ENCODE results near the gene SASH3.
"Not testable (repeated sequence)": the region's sequence is repeated elsewhere in the genome, so short reads cannot be mapped to it uniquely, and the experiment has no call there.

Gene SASH3

GRCh38 chrX:129779747-129780146 lies at the start of gene SASH3:
Gene SASH3 (plus strand): TSS chrX:129779949. CDS start chrX:129780098, 149 bp downstream.
- no peak for DNase-seq

GRCh38 chrX:129731228-129731627 lies 48.5 kb upstream of the SASH3 start:
- DNase-seq, result no peak

DNA sequence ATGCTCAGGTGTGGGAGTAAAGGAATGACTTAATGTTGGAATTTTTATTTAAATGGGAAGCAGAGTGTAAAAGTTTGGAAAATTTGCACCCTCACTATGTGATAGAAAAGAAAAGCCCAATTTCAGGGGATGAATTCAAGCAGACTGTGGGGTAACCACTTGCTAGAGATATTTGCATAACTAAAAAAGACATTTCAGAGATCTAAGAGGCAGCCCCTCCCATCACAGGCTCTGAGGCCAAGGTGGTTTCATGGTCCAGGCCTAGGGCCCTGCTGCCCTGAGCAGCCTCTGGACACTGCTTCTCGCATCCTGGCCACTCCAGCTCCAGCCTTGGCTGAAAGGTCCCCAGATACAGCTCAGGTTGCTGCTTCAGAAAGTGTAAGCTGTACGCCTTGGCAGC lies 46.9 kb upstream of the SASH3 start:
- no peak for DNase-seq

DNA sequence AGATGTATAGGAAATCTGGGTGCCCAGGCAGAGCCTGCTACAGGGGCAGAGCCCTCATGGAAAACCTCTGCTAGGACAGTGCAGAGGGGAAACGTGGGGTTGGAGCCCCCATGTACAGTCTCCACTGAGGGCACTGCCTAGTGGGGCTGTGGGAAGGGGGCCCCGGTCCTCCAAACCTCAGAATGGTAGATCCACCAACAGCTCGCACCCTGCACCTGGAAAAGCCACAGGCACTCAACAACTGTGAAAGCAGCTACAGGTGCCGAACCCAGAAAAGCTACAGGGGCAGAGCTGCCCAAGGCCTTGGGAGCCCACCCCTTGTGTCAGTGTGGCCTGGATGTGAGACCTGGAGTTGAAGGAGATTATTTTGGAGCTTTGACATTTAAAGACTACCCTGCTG lies 46.4 kb upstream of the SASH3 start:
- DNase-seq, result no peak

- DNase-seq, result no peak
Measured at GRCh38 chrX:129736491-129736890, 43.3 kb upstream of the SASH3 start.

DNA sequence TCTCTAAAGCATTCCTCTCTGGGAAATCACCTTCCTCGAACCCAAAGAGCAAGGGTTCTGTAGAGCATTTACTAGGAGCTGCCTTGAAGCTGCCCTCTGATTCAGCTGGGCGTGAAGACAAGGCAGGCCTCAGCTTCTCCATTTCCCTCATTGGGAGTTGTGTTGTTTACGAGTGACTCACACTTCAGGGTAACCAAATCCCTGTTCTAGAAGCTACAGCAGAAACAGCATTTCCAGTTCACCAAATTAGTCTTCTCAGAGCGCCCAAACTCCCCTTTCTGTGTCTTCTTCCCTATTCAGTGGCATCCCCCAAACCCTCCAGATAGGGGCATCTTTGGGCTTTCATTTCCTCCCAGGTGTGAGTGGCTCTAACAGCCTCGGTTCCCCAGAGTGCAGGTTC lies 41.8 kb upstream of the SASH3 start:
- DNase-seq, result no peak

DNA sequence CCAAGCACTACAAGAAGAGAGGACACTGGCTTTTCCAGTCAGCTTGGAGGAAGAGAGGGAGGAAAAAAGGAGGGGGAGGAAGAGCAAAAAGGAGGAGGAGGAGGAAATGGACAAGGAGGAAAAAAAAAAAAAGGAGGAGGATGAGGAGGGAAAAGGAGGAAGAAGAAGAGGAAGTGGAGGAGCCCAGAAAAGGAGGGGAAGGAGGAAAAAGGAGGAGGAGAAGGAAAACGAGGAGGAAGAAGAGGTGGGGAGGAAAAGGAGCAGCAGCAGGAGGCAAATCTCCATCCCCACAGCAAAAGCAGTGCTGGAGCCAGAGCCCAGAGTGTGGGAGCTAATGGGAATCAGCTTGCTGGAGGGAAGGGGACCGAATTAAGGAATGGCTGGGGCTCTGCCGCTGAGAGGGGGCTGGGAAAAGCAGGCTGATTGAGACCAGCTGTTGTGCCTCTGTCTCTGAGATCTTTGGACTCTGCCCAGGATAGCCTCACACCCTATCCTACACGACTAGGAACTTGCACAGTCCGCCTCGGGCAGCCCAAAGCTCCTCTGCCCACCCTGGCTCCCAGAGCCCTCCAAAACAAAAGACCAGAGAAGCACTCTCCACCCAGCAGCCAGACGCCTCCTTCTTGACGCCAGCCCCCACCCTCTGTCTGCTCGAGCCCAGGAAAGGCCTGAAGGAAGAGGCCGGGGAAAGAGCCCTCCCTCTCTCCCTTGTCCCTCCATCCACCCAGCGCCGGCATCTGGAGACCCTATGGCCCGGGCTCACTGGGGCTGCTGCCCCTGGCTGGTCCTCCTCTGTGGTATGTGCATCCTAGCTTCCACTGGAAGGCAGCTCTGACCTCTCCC lies 41.1 kb upstream of the SASH3 start, which contains the start of gene XPNPEP2:
TSS of gene XPNPEP2 (plus strand) at position 514 of the 843 bp plus-strand sequence. CDS start at position 749, 235 bp downstream.
- no peak for DNase-seq

DNA sequence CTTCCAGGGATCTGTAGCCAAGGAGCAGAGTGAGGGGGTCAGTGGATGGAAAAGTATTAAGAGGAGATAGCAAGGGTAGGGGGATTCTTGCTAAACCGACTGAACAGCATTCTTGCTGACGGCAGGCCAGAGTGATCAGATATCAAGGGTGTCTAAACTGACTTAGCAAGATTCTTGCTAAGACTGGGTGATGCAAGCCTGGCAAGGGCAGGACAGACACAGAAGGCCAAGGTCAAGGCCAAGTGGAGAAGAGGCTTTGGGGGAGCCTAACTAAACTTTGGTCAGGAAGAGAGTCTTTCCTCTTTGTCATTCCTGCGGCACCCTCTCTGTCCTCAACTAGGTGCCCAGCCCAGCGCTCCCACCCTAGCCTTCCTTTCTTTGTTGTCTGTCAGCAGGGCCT lies 40.2 kb upstream of the SASH3 start:
- DNase-seq, result no peak

GRCh38 chrX:129741880-129742758 lies 37.6 kb upstream of the SASH3 start:
- DNase-seq, result no peak

DNA sequence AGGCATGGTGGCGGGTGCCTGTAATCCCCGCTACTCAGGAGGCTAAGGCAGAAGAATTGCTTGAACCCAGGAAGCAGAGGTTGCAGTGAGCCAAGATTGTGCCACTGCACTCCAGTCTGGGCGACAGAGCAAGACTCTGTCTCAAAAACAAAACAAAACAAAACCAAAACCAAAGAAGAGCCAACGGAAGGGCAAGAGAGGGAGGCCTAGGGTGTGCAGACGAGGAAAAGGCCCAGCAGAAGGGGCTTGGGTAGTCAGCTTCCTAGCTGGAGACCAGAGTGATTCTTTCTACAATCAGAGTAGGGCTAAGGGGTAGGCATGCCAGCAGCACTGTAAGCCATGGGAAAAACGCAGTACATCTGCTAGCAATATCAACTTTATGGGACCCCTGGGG lies 37.0 kb upstream of the SASH3 start:
- not testable (repeated sequence) for DNase-seq

- no peak for DNase-seq
Measured at GRCh38 chrX:129743821-129744220, 35.9 kb upstream of the SASH3 start.

GRCh38 chrX:129744861-129745321 lies 34.9 kb upstream of the SASH3 start:
- no peak for DNase-seq

DNA sequence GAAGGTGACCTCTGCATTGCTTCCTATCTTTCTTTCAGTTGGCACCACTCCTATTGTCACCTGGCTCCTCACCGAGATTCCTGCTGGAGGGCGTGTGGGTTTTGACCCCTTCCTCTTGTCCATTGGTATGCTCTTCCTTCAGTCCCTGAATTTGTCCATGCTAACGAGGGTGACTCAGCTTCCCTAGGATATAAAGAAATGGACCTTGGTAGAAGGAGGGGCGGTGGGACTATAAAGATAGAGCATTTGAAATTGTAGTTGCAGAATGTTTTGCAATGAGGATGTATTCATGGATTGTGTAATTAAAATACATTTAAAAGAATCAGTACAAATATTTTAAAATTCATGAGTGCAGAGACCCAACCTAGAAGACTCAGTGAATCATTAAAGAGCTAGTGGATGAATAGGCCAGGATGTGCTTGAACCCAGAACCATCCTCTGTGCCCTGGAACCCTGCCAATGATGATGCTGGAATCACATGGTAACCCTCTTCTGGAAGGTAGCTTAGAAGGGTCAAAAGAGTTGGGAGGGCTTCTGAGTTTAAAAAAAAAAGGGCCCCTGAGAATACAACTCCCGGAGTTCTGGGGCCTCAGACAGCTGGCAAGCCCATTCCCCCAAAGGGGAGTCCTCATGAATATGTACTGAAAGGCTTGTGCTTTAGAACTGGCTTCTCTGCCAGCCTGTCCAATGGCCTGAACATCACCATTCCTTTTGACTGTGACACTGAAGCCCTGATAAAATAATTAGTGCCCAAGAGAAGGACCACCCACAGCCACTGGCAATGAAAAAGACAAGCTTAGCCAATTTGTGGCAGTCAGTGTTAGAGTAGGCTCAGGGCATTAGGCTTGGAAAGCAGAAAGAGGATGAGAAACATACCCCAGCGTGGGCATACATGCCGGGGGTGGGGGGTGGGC lies 32.9 kb upstream of the SASH3 start:
- no peak for DNase-seq

GRCh38 chrX:129747533-129747932 lies 32.2 kb upstream of the SASH3 start:
- DNase-seq, result no peak

DNA sequence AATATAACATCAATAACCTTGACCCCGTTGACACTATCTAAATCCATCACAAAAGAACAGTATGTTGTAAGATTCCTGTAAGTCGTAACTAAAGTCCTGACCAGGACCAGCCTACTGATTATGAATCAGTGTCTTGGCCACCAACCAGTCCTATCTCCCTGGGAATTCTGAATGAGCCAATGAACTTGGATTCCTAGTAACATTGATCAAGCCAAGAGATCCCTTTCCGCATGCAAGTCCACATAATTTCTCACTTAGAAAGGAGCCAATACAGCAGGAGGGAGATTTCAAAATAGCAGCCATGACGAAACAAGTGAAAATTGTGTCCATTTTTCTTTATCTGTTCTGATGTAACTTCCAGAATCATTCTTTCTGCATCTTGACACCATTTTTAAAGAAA lies 31.4 kb upstream of the SASH3 start:
- DNase-seq, result no peak

GRCh38 chrX:129749069-129749468 lies 30.7 kb upstream of the SASH3 start:
- no peak for DNase-seq

- no peak for DNase-seq
Measured at GRCh38 chrX:129750971-129751370, 28.8 kb upstream of the SASH3 start.

- DNase-seq, result no peak
Measured at GRCh38 chrX:129754056-129755024, 25.4 kb upstream of the SASH3 start.

DNA sequence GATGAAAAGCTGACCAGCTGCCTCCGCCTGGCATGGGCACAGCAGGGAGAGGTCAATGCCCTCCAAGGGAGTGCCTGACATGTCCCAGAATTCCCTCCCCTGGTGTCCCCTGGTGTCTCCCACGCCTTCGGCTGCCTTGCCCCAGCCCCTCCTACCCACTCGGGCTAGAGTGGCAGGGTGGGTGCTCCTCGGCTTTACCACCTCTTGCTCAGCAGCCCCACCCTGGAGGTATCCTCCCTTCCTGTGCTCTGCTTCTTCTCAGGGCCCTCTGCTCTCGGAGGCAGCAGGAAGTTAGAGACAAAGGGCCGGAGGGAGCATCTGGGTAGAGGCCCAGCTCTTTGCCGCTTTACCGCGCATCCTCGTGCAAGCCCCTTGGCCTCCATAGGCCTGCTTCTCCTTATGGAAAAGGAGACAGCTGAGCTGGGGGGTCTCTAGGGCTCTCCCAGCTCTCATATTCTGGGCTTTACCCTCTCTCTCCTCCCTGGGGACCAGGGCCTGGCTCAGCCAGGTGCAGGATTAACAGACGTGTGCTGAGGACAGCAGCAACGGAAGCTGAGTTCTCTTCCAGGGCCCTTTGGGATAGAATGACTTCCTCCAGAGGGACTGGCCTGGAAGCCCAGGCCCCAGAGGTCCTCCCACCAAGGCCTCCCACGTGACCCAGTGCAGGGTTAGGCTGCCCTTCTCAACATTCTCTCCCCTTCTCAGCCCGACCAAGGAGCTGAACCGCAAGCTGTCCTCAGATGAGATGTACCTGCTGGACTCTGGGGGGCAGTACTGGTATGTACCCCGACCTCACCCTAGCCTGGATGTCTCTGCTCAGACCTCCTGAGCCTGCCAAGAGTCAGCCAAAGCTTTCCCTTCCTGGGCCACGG lies 23.7 kb upstream of the SASH3 start:
- no peak for DNase-seq

GRCh38 chrX:129759576-129760061 lies 20.1 kb upstream of the SASH3 start:
- no peak for DNase-seq

Measured in activated T-cell treated with anti-CD3 and anti-CD28 coated beads for 4 hours (primary cell).